GM23248 (cell line): ENCODE results near the gene BZW1. TPM values are rescaled to one million over a fixed set of nuclear protein-coding genes. Genes with fewer than 3 reads are reported as not detected.

ENCODE experiments used
- DNase-seq: peaks from one replicate; pipeline ENCODE4 v3.0.0-alpha.2; 2015
- H2AFZ ChIP-seq: fragments of 200-600 bp; sonication (generic); 2 replicates; pipeline ENCODE4 v1.6.1; 2016; ENCODE audit warnings: antibody characterized with exemption
- H3F3A ChIP-seq: fragments of 200-600 bp; sonication (generic); 2 replicates; pipeline ENCODE4 v1.6.1; 2016; ENCODE audit warnings: mild to moderate bottlenecking, antibody characterized with exemption, mixed run types; ENCODE audit not compliant: insufficient read depth
- H3K27ac ChIP-seq: fragments of 200-600 bp; sonication (generic); 2 replicates; pipeline ENCODE4 v1.5.1; 2016; ENCODE audit warnings: mild to moderate bottlenecking
- H3K27me3 ChIP-seq: fragments of 200-600 bp; sonication (generic); replicated peaks from 2 replicates; pipeline ENCODE4 v1.6.1; 2016; ENCODE audit warnings: mild to moderate bottlenecking; ENCODE audit not compliant: insufficient read depth
- H3K36me3 ChIP-seq: fragments of 200-600 bp; sonication (generic); 2 replicates; pipeline ENCODE4 v1.6.1; 2016; ENCODE audit warnings: low read depth, mild to moderate bottlenecking
- H3K4me1 ChIP-seq: fragments of 200-600 bp; sonication (generic); 2 replicates; pipeline ENCODE4 v1.6.1; 2016; ENCODE audit warnings: mild to moderate bottlenecking; ENCODE audit not compliant: insufficient read depth
- H3K4me2 ChIP-seq: fragments of 200-600 bp; sonication (generic); one replicate; pipeline ENCODE4 v1.6.1; 2016; ENCODE audit warnings: mild to moderate bottlenecking; ENCODE audit not compliant: unreplicated experiment
- H3K4me3 ChIP-seq: fragments of 200-600 bp; sonication (generic); 2 replicates; pipeline ENCODE4 v1.5.1; 2016; ENCODE audit warnings: mild to moderate bottlenecking
- H3K79me2 ChIP-seq: fragments of 200-600 bp; sonication (generic); 2 replicates; pipeline ENCODE4 v1.6.1; 2016; ENCODE audit warnings: mild to moderate bottlenecking; ENCODE audit not compliant: insufficient read depth
- H3K9ac ChIP-seq: fragments of 200-600 bp; sonication (generic); 2 replicates; pipeline ENCODE4 v1.6.1; 2016; ENCODE audit warnings: mild to moderate bottlenecking
- H3K9me2 ChIP-seq: fragments of 200-600 bp; sonication (generic); 2 replicates; pipeline ENCODE4 v1.6.1; 2016; ENCODE audit warnings: mixed run types, mild to moderate bottlenecking, moderate library complexity; ENCODE audit not compliant: insufficient read depth
- H3K9me3 ChIP-seq: fragments of 200-600 bp; sonication (generic); one replicate; pipeline ENCODE4 v1.6.1; 2017; ENCODE audit warnings: low read depth
- H4K20me1 ChIP-seq: fragments of 200-600 bp; sonication (generic); 2 replicates; pipeline ENCODE4 v1.6.0; 2016; ENCODE audit not compliant: insufficient read depth
- EZH2 ChIP-seq: fragments of 200-600 bp; sonication (generic); IDR thresholded peaks from 2 replicates; pipeline ENCODE4 v1.6.1; 2018; ENCODE audit warnings: antibody characterized with exemption, mild to moderate bottlenecking; ENCODE audit not compliant: insufficient read depth, poor library complexity, severe bottlenecking
- EZH2phosphoT487 ChIP-seq: fragments of 200-600 bp; sonication (generic); IDR thresholded peaks from 2 replicates; pipeline ENCODE4 v1.6.1; 2018; ENCODE audit warnings: antibody characterized with exemption, moderate library complexity, mild to moderate bottlenecking, low read depth; ENCODE audit not compliant: insufficient read depth
- WGBS, 2 experiments: methylation state at CpG; one replicate each; pipeline ENCODE4 v1.1.6; 2015 to 2017; ENCODE audit warnings: low lambda C conversion rate in 2 of 2, low coverage in 1 of 2; ENCODE audit errors: missing lambda C conversion rate in 2 of 2; 5-methylcytosine and 5-hydroxymethylcytosine counted together
- in situ Hi-C: fragments of 300-500 bp; cut with MboI; formaldehyde crosslinking; loops from 2 replicates; pipeline ENCODE4 v1.15.0; 2020
- polyA plus RNA-seq: library from polyadenylated mRNA; unstranded; fragments of >200 nt; fragmentation: Nextera tagmentation; extraction: Ambion mirVana; gene quantifications from 2 replicates; pipeline ENCODE4 v1.2.1, GENCODE V29; 2016
- total RNA-seq: library from RNA; depleted of rRNA; stranded (reverse); fragments of >200 nt; shearing (Covaris generic); gene quantifications from 2 replicates; pipeline ENCODE4 v1.2.3, GENCODE V29; 2014

BZW1 gene
- total and polyA plus RNA-seq, 2 experiments from 2014 or later: 365 to 596 TPM

- Histone ChIP-seq H3K4me1 (no peaks in the 10 kb centered on the region), H3K4me3 (no peak overlapping the region), H3K79me2 (peaks cover 52% of the 10 kb centered on the region), H3K27me3 (no peaks in the 10 kb centered on the region), H3K9ac (no peak overlapping the region), H3K36me3 (peaks cover 72% of the 10 kb centered on the region), H4K20me1 (no peaks in the 10 kb centered on the region), H3K9me3 (no peaks in the 10 kb centered on the region), H3K27ac (no peak overlapping the region), H3K4me2 (no peak overlapping the region), H3K9me2 (no peaks in the 10 kb centered on the region), H3F3A (peaks cover 70% of the 10 kb centered on the region), H2AFZ (no peak overlapping the region)
- in situ Hi-C loops: no loop called here
- no peak for DNase-seq
- TF ChIP-seq EZH2: no peak
- TF ChIP-seq EZH2phosphoT487: no peak
- 96 to 99% methylated on average over 5 of the region's 5 CpGs for whole genome bisulfite sequencing, 2 experiments
Observed at GRCh38 chr2:200820573-200821234, 9.0 kb downstream of the BZW1 start.

DNA sequence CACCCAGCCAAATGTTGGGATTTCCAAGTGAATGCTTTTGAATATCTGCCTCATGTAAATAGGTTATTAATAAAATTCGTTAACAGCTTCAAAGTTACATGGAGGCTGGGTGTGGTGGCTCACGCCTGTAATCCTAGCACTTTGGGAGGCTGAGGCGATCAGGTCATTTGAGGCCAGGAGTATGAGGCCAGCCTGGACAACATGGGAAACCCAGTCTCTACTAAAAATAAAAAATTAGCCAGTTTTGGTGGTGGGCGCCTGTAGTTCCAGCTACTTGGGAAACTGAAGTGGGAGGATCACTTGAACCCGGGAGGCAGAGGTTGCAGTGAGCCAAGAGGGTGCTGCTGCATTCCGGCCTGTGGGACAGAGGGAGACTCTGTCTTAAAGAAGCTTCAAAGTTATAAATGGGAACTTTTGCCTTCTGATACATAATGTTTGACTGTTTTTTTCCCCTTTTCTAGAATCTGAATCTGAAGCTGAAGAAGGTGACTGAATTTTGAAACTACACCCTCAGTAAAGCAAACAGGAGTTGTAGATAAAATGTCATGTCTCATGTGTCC is 10.1 kb downstream of the BZW1 start:
- Histone ChIP-seq H3K9ac (no peak overlapping the region), H3K9me3 (no peaks in the 10 kb centered on the region), H3K79me2 (peaks cover 41% of the 10 kb centered on the region), H3K4me2 (no peak overlapping the region), H4K20me1 (no peaks in the 10 kb centered on the region), H3F3A (peaks cover 70% of the 10 kb centered on the region), H3K27me3 (no peaks in the 10 kb centered on the region), H3K27ac (no peak overlapping the region), H2AFZ (no peak overlapping the region), H3K4me1 (no peaks in the 10 kb centered on the region), H3K36me3 (peaks cover 61% of the 10 kb centered on the region), H3K4me3 (no peak overlapping the region), H3K9me2 (no peaks in the 10 kb centered on the region)
- in situ Hi-C loops: no loop called here
- WGBS, 2 experiments: 98 to 99% methylated on average over 6 of the region's 6 CpGs
- no peak for TF ChIP-seq EZH2phosphoT487
- no peak for TF ChIP-seq EZH2
- no peak for DNase-seq

DNA sequence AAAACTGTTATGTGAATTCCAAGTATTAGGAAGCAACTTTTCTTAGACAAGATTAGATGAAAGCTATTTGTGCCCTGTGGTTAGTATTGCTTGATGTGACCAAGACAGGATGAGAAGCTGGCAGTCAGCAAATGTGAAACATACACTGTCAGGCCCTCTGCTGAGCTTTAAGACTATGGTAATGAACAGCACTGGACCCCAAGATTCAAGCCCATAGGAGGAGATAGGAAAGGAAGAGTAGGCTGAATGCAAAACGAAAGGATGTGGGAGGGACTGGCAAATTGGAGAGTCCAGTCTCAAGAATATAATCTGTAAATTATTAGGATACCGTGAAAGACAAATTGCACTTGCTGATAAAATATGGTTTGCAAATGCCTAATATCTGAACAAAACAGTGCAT is 16.4 kb downstream of the BZW1 start:
- TF ChIP-seq EZH2phosphoT487: no peak
- no peak for TF ChIP-seq EZH2
- H3K4me2 ChIP-seq: no peak overlapping the region
- WGBS, 2 experiments: 24 to 36% methylated on average over 2 of the region's 2 CpGs
- H3K27ac ChIP-seq: no peak overlapping the region
- no peak overlapping the region for H3K4me3 ChIP-seq
- H3K9me2 ChIP-seq: no peaks in the 10 kb centered on the region
- no peak overlapping the region for H2AFZ ChIP-seq
- no peak for DNase-seq
- H4K20me1 ChIP-seq: no peaks in the 10 kb centered on the region
- no peaks in the 10 kb centered on the region for H3K9me3 ChIP-seq
- in situ Hi-C loops: no loop called here
- H3F3A ChIP-seq: peaks cover 56% of the 10 kb centered on the region
- no peak overlapping the region for H3K9ac ChIP-seq
- peaks cover 9% of the 10 kb centered on the region for H3K36me3 ChIP-seq
- no peaks in the 10 kb centered on the region for H3K4me1 ChIP-seq
- no peaks in the 10 kb centered on the region for H3K27me3 ChIP-seq
- no peaks in the 10 kb centered on the region for H3K79me2 ChIP-seq

DNA sequence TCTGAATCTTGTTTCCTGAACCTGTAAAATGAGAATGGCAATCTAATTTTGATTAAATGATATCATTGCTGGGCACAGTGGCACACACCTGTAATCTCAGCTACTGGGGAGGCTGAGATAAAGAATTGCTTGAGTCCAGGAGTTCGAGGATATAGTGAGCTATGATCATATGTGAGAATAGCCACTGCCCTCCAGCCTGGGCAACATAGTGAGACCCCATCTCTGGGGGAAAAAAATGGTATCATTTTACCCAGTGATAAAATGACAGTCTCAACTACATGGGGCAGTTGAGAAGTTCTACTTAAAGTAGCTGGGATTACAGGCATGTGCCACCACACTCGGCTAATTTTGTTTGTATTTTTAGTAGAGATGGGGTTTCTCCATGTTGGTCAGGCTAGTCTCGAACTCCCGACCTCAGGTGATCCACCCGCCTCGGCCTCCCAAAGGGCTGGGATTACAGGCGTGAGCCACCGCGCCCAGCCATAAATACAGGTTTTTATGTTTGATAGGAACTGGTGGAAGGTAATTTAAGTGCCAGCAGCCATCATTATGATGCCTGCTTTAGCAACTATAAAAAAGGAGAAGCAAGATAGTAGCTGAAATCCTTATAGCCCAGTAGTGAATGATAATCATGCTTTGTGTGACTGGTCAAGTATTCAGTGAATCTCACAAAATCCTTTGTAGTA is 17.0 kb downstream of the BZW1 start:
- no peak for DNase-seq
- Histone ChIP-seq H3K36me3 (peaks cover 7% of the 10 kb centered on the region), H3K4me2 (no peak overlapping the region), H3K27ac (no peak overlapping the region), H2AFZ (no peak overlapping the region), H3F3A (peaks cover 55% of the 10 kb centered on the region), H3K79me2 (no peaks in the 10 kb centered on the region), H3K27me3 (no peaks in the 10 kb centered on the region), H3K9me3 (no peaks in the 10 kb centered on the region), H3K9me2 (no peaks in the 10 kb centered on the region), H4K20me1 (no peaks in the 10 kb centered on the region), H3K4me1 (no peaks in the 10 kb centered on the region), H3K9ac (no peak overlapping the region), H3K4me3 (no peak overlapping the region)
- in situ Hi-C loops: no loop called here
- no peak for TF ChIP-seq EZH2phosphoT487
- no peak for TF ChIP-seq EZH2
- 93 to 96% methylated on average over 9 of the region's 9 CpGs for WGBS, 2 experiments
